GM12874 (cell line): ENCODE measurements around the gene NCLN.

Source experiments
- TF ChIP-seq, protein P1 (sequence below): IDR thresholded peaks from 2 replicates; pipeline ENCODE4 v1.5.1; 2011; ENCODE audit warnings: low read depth, mild to moderate bottlenecking, control low read depth, low read length, moderate library complexity; ENCODE audit not compliant: insufficient read depth

The NCLN gene

GRCh38 chr19:3189702-3190469, 4.2 kb downstream of the NCLN start:
- TF ChIP-seq, protein P1, sequence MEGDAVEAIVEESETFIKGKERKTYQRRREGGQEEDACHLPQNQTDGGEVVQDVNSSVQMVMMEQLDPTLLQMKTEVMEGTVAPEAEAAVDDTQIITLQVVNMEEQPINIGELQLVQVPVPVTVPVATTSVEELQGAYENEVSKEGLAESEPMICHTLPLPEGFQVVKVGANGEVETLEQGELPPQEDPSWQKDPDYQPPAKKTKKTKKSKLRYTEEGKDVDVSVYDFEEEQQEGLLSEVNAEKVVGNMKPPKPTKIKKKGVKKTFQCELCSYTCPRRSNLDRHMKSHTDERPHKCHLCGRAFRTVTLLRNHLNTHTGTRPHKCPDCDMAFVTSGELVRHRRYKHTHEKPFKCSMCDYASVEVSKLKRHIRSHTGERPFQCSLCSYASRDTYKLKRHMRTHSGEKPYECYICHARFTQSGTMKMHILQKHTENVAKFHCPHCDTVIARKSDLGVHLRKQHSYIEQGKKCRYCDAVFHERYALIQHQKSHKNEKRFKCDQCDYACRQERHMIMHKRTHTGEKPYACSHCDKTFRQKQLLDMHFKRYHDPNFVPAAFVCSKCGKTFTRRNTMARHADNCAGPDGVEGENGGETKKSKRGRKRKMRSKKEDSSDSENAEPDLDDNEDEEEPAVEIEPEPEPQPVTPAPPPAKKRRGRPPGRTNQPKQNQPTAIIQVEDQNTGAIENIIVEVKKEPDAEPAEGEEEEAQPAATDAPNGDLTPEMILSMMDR: no peak

GRCh38 chr19:3190470-3190770, 4.7 kb downstream of the NCLN start:
- TF ChIP-seq, protein P1: no peak

- TF ChIP-seq, protein P1: no peak
Measured at GRCh38 chr19:3190921-3191805, 5.4 kb downstream of the NCLN start.

GRCh38 chr19:3192228-3192635, 6.5 kb downstream of the NCLN start:
- TF ChIP-seq, protein P1: no peak

DNA sequence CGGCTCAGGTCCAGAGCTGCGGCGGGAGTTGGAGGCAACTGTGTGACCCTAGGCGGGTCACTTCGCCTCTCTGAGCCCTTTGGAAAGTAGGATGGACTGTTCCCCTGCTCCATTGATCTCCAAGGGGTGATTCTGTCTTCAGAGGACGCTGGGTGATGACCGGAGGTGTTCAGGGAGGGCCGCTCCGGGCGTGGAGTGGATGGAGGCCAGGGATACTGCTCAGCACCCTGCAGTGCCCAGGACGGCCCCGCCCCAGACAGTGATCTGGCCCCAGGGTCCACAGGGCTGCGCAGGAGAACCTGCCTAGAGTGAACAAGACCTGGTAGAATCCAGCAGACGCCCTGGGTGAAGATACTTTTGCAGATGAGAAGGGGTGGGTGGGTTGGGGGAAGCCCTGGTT, 7.0 kb downstream of the NCLN start:
- TF ChIP-seq, protein P1: no peak

DNA sequence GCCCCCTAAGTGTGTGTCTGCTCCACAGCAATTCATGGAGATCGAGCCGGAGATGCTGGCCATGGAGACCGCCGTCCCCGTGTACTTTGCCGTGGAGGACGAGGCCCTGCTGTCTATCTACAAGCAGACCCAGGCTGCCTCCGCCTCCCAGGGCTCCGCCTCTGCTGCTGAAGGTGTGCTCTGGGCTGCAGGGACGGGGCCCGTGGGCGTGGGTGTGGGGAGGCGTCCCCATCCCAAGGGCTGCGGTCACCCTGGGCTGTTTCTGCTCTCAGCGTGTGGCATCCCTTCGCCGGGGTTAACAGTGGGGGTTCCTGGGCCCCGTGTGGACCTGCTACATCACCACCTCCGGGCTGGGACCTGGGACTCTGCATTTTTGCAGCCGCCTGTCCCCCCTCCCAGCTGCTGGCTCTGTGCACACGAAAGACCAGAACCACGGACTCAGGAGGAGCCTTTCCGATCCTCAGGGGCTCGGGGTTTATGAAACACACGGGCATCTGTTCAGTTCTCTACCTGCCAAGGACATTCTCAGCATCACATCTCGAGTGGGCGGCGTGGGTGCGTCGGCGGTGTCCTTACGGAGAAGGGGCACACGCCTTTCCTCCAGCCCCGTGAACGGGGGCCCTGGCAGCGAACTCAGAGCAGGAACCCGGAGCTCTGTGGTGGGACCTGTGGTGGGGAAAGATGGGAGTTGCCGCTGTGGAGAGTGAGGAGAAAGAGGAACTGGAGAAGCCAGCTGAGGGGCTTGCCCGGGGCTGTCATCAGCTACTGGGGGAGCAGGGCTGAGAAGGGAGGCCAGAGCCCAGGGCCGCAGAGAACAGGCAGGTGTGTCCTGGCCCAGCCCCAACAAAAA, 7.8 kb downstream of the NCLN start:
- TF ChIP-seq, protein P1: no peak
